ENCODE measurements around the gene IRF3. TPM values are rescaled to one million over a fixed set of nuclear protein-coding genes. Genes with fewer than 3 reads are reported as not detected.

Gene IRF3
- total and polyA plus RNA-seq, 2 of the 4 experiments (the other 2 are of a cell fraction): 39.6 to 65.2 TPM

GRCh38 chr19:49676136-49676783 is 10.6 kb upstream of the IRF3 start:
- Histone ChIP-seq H3K56ac (ENCODE audit: extremely low read depth, insufficient read depth, low read length) (peak overlapping the region; percentile 100), H2BK120ac (ENCODE audit: low read depth, low read length) (peak overlapping the region; percentile 100), H3K18ac (ENCODE audit: low read depth, low read length) (peak overlapping the region; percentile 96), H2AFZ (replicated peaks; ENCODE audit: low read length, poor library complexity) (peak overlapping the region; percentile 98), H4K8ac (ENCODE audit: low read depth in 2 of 2, low read length in 2 of 2) (peak overlapping the region; percentile 68 to 100), H3K14ac (replicated peaks; ENCODE audit: low read depth, low read length) (peak overlapping the region; percentile 100), H3K4ac (ENCODE audit: low read depth, low read length) (peak overlapping the region; percentile 99), H3K4me1 (ENCODE audit: control insufficient read depth, insufficient read depth, low read length) (peaks cover 16% of the 10 kb centered on the region), H2BK15ac (ENCODE audit: low read depth, low read length) (peak overlapping the region; percentile 100), H3K4me2 (ENCODE audit: low read depth, low read length) (peak overlapping the region; percentile 84), H2AK9ac (replicated peaks; ENCODE audit: low read depth, low read length, poor library complexity) (peak overlapping the region; percentile 99), H3K36me3 (ENCODE audit: control insufficient read depth, insufficient read depth, low read length) (no peaks in the 10 kb centered on the region), H4K20me1 (ENCODE audit: insufficient read depth, low read length) (peaks cover 36% of the 10 kb centered on the region), H2BK5ac (ENCODE audit: low read depth, low read length, poor library complexity, severe bottlenecking) (peak overlapping the region; percentile 93), H2BK20ac (ENCODE audit: low read depth, low read length) (peak overlapping the region; percentile 99), H3K27ac (ENCODE audit: insufficient read depth, low read length) (peak overlapping the region; percentile 91), H3K79me1 (ENCODE audit: low read depth in 1 of 2, low read length in 2 of 2) (peaks cover 4 to 50% of the 10 kb centered on the region in 2 experiments; a peak in 3 of 4 replicates), H3K9ac (ENCODE audit: low read depth, low read length) (peak overlapping the region; percentile 93), H4K91ac (ENCODE audit: insufficient read depth, low read depth, low read length) (peak overlapping the region; percentile 99), H3K9me1 (ENCODE audit: insufficient read depth, low read length) (peaks cover 3% of the 10 kb centered on the region; the same call in 1 of the 2 replicates), H3K23ac (ENCODE audit: low read depth, low read length) (peak overlapping the region; percentile 100), H3K4me3 (ENCODE audit: insufficient read depth, low read depth, low read length) (peak overlapping the region; percentile 43), H2AK5ac (ENCODE audit: low read depth, low read length) (peak overlapping the region; percentile 87), H4K5ac (ENCODE audit: low read depth, low read length) (peak overlapping the region; percentile 90), H3K27me3 (ENCODE audit: control insufficient read depth, insufficient read depth, low read length) (no peaks in the 10 kb centered on the region), H3K9me3 (ENCODE audit: control insufficient read depth, insufficient read depth, low read length) (no peaks in the 10 kb centered on the region)
- ChIA-PET POLR2A (ENCODE audit: unreplicated experiment) (interaction anchor here (0.7 to 1.4 kb wide), 4 partner anchors 14 to 57 kb away, joined by 4 to 8 read pairs (median 8); partner anchors contain the start of genes CPT1C and RRAS), CTCF (interaction anchor here (0.6 to 2.0 kb wide), 3 partner anchors 33 to 106 kb away, joined by 3 to 8 read pairs (median 4); no protein-coding TSS in a partner anchor)
- dilution Hi-C loops (cut with HindIII; ENCODE audit: low sequenced_read_pairs, unreplicated experiment): no loop called here
- DNase-seq (peak; percentile 95), ATAC-seq (ENCODE audit: low read depth) (peak; percentile 33)
- no TSS peak for BruUV-seq (replicated peaks)
- intact Hi-C loops (cut with micrococcal nuclease): loop anchor here (2.0 to 5.0 kb wide), 2 partner anchors 35 to 84 kb away; partner anchors contain the start of genes PRR12 and RRAS
- in situ Hi-C loops (cut with MboI; ENCODE audit: low sequenced_read_pairs): no loop called here
- WGBS, 2 experiments (ENCODE audit: extremely low coverage in 2 of 2, insufficient read length in 1 of 2): 4% methylated on average over 9 of the region's 27 CpGs; no CpG with 5 or more reads in 1 of the 2 experiments
- TF ChIP-seq MXI1 (IDR thresholded peaks at IDR 0.05; ENCODE audit: borderline replicate concordance, low read depth, low read length) (no peak), CHD1 (IDR thresholded peaks at IDR 0.05; ENCODE audit: low read depth, low read length) (peak; percentile 94; the same call in 1 of the 2 replicates), POLR2A (IDR thresholded peaks at IDR 0.05; ENCODE audit: low read depth, low read length) (peak; percentile 60; the same call in 1 of the 2 replicates), BHLHE40 (IDR thresholded peaks at IDR 0.05; ENCODE audit: low read depth, low read length) (peak; percentile 98), RAD21 (IDR thresholded peaks at IDR 0.05; ENCODE audit: low read length) (no peak), NFE2L2 (IDR thresholded peaks at IDR 0.05; ENCODE audit: low read depth, low read length) (no peak), RCOR1 (IDR thresholded peaks at IDR 0.05; ENCODE audit: insufficient replicate concordance, low read length) (peak; percentile 98), CTCF (conservative IDR thresholded peaks at IDR 0.05; ENCODE audit: low read depth, low read length) (no peak), ELK1 (IDR thresholded peaks at IDR 0.05; ENCODE audit: borderline replicate concordance, low read depth, low read length) (no peak), SMC3 (IDR thresholded peaks at IDR 0.05; ENCODE audit: low read depth, low read length) (no peak), RFX5 (IDR thresholded peaks at IDR 0.05; ENCODE audit: low read depth, low read length) (no peak), USF2 (IDR thresholded peaks at IDR 0.05; ENCODE audit: low read depth, low read length) (no peak), CEBPB (IDR thresholded peaks at IDR 0.05; ENCODE audit: low read depth, low read length) (no peak), FOS (IDR thresholded peaks at IDR 0.05; ENCODE audit: low read depth, low read length) (0 out of 2 replicates have a peak, but pooled peaks have one; percentile 7)

Measured in IMR-90 (cell line).